Stimulated activated CD8-positive, alpha-beta memory T cell treated with anti-CD3 and anti-CD28 coated beads, Interleukin-4, amount 100 ng/mL, for 4 hours (primary cell): ENCODE measurements around the gene PADI4.

Experiments
- DNase-seq, 2 donors: peaks; one replicate each; pipeline ENCODE4 v3.0.0-alpha.2; 2020; ENCODE audit warnings: low read depth in 2 of 2, low spot score in 1 of 2

PADI4 gene

DNA sequence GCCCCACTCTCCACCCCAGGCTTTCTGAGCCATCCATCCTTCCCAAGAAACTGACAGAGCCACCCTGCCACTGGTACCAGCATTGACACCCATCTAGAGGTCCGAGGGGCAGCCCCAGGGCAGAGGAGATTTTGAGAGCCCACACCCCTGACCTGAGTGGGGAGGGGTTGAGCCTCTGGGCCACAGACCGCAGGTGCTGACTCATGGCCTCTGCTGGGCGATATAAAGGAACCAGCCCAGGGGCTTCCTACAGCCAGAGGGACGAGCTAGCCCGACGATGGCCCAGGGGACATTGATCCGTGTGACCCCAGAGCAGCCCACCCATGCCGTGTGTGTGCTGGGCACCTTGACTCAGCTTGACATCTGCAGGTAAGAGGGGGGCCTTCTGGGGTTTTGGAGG, at the start of gene PADI4:
TSS of gene PADI4 (plus strand) at position 252 of the 400 bp plus-strand sequence. CDS start at position 278, 26 bp downstream.
- no peak for DNase-seq

DNA sequence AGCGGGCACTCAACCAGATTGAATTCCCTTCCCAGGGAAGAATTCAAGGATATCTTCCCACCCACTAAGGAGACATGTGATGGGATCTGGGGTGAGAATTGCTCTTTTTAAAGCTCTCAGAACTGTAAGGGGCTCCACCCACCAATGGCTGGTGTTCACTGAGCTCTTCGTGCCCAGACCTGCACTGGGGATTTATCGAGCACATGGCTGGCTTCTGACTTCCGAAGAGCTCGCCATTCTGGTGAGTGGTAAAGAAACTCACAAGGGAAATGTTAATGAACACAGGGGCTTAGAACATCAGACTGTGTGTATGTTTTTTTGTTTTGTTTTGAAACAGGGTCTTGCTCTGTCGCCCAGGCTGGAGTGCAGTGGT, 49.3 kb upstream of the PADI4 start:
- DNase-seq = no peak

DNA sequence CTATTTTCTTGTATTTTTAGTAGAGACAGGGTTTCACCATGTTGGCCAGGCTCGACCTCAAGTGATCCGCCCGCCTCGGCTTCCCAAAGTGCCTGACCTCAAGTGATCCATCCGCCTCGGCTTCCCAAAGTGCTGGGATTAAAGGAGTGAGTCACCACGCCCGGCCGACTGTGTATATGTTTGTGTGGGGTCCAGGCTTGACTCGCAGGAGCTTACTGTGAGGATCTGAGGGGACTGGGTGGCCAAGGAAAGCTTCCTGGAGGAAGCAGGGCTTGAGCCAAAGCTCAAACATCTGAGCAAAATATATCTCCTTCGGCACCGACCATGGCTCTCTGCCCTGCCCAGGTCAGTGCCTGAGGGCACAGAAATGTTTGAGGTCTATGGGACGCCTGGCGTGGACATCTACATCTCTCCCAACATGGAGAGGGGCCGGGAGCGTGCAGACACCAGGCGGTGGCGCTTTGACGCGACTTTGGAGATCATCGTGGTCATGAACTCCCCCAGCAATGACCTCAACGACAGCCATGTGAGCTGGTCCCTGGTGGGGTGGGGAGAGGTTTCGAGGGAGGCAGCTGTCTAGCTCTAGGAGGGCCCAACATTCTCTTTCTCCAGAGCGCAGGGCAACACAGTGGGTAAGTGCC, 48.6 kb upstream of the PADI4 start:
- DNase-seq = no peak

- DNase-seq = no peak
Measured at GRCh38 chr1:17260264-17260663, 47.7 kb upstream of the PADI4 start.

GRCh38 chr1:17260738-17261137, 47.3 kb upstream of the PADI4 start:
- no peak for DNase-seq

DNA sequence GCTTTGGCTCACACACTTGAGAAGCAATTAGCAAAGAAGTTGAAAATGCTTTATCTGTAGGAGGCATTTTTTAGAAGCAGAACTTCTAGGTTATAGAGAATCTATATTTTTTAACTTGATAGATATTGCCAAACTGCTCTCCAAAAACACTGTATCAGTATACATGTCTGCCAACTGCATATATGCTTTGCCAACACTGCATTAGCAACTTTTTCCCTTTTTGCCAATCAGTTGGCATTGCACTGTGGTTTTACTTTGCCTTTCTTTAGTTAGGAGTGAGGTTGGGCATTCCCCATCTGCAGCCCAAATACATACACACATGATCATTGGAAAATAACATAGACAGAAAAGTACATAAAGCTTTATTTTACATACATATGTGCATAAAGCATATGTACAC, 44.1 kb upstream of the PADI4 start:
- DNase-seq = no peak

GRCh38 chr1:17264470-17264869, 43.5 kb upstream of the PADI4 start:
- DNase-seq = no peak

DNA sequence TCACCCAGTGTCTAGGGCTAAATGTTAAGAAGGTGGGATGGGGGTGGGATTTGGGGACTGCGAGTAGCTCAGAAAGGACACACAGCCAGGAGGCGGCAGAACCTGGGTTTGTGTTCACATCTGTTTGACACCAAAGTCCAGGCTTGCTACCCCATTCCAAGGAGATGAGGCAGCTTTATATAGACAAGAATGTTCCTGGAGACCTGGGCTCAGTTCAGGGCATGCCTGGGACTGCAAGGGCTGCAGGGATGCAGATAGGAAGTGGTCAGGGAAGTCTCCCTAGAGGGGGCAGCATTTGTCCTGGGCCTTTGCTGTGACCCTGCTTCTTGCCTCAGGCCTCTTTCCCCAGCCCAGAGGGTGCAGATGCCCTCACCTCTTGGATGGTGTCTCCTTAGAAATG, 42.8 kb upstream of the PADI4 start:
- DNase-seq = no peak

- no peak for DNase-seq
Measured at GRCh38 chr1:17265950-17266349, 42.0 kb upstream of the PADI4 start.

GRCh38 chr1:17270891-17271765, 36.9 kb upstream of the PADI4 start:
- no peak for DNase-seq

DNA sequence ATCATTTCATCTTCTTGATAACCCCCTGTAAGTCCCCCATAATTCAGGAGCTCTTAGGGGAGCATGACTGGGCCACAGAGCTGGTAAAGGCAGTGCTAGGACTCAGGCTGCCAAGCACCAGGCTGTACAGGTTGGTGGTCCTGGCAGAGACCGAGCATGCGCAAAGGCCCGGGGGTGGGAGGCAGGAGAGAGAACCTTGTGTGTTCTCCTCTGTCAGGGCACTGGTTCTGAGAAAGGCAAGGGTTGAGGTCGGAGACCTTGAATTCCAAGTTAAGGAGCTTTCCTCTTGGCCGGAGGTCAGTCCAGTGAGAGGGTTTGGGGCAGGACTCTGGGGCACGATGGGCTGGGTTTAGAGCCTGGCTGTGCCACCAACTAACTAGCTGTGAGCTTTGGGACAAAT, 35.9 kb upstream of the PADI4 start:
- DNase-seq = no peak

GRCh38 chr1:17272646-17273045, 35.4 kb upstream of the PADI4 start:
- no peak for DNase-seq

DNA sequence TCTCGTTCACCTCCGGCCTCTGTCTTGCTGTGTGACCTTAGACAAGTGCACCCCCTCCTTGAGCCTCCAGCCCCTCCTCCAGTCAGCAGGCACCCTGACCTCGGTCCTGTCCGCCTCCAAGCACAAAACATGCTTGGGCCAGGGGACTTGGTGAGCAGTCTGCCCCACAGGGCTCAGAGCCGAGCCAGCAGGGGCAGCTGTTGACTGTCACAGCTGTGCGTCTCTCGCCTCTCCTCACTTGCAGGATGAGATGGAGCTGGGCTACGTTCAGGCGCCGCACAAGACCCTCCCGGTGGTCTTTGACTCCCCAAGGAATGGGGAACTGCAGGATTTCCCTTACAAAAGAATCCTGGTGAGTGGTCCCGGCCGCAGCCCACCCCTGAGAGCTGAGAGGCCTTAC, 34.9 kb upstream of the PADI4 start:
- DNase-seq = no peak

GRCh38 chr1:17274186-17275170, 33.5 kb upstream of the PADI4 start:
- no peak for DNase-seq

DNA sequence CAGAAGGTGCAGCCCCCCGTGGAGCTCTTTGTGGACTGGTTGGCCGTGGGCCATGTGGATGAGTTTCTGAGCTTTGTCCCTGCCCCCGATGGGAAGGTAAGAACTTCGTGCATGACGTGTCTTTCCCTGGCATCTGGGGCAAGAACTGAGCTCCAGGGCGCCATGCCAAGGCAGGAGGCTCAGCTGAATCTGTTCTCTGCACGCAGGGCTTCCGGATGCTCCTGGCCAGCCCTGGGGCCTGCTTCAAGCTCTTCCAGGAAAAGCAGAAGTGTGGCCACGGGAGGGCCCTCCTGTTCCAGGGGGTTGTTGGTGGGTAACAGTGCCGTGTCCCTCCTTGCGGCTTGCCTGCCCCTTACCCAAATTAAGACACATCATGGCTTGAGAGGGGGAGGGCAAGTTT, 31.4 kb upstream of the PADI4 start:
- DNase-seq = no peak

DNA sequence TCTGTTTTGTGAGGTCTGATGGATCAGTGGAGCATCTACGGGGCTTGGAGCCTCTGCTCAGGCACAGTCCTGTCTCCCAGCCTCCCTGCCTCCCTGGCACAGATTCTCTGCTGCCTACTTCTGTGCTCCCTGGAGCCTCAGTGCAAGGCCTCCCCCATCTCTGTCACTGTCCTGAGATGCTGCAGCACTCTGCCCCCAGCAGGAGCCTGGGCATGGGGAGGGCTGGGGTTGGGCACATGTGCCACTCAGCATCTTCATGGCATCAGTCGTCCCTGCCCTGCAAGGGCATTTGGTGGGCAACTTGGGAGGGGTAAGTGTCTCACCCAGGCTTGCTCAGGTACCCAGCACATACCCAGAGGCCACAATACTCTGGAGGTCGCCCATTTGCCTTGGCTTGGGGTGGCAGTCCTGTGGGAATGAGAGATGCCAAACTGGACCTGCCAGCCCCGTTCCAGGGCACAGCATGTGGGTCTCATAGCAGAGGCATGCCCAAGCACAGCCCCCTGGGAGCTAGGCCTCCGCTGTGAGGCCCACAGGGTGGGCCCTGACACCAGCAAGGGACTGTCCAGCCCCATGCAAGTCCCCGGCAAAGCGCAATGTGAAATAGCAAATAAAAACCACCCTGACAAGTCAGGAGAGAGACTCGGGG, 30.4 kb upstream of the PADI4 start:
- DNase-seq = no peak

DNA sequence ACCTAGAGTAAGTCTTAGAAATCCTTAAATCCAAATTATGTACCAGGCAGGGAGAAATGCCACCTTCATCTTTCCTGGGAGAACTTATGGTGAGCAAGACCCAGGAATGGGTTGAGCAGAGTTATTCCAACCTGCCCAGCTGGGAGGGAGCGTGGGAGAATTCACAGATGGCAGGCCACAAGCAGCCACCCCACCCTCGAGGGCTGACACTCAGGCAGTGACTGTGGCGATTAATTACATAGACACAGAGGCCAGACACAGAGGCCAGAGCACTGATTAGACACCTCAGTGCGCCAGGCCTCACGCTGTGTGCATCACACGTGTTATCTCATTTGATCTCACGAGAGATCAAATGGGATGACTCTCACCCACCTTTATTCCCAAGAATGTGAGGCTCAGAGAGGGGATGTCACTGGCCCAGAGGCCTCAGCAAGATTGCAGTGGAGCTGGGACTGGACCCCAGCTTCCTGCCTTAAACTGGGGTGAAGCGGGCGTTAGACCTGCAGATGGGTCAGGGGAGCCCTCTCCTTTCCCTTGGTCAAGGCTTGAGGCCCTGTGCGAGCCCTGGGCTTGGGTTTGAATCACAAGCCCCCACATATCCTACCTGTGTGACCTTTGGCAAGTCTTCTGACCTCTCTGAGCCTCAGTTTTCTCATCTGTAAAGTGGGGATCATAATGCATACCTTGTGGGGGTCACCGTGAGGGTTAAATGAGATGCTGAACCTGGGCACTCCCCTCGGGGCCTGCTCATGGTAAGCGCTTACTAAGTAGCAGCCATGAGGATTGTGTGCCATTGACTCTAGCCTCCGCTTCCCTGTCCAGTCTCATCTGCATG, 28.8 kb upstream of the PADI4 start:
- no peak for DNase-seq

DNA sequence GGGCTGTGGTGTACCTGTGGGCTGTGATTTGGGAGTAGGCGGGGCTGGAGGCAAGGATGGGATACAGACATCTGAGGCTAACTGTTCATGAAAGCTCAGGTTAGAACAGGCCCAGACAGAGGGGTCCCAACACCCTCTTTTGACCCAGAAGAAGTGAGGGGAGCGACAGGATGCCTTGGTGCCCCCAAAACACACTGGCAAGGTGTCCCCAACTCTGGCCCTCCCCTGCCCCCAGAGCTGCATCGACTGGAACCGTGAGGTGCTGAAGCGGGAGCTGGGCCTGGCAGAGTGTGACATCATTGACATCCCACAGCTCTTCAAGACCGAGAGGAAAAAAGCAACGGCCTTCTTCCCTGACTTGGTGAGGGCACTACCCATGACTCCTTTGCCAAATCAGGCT, 27.6 kb upstream of the PADI4 start:
- no peak for DNase-seq

- DNase-seq = no peak
Measured at GRCh38 chr1:17280894-17281293, 27.1 kb upstream of the PADI4 start.

- DNase-seq = no peak
Measured at GRCh38 chr1:17281775-17282181, 26.2 kb upstream of the PADI4 start.
